ENCODE data around the gene PLAC1. TPM values are rescaled to one million over a fixed set of nuclear protein-coding genes. Genes with fewer than 3 reads are reported as not detected.

Gene PLAC1
- total RNA-seq, 1 experiment from 2014 or later = 2.6 TPM

DNA sequence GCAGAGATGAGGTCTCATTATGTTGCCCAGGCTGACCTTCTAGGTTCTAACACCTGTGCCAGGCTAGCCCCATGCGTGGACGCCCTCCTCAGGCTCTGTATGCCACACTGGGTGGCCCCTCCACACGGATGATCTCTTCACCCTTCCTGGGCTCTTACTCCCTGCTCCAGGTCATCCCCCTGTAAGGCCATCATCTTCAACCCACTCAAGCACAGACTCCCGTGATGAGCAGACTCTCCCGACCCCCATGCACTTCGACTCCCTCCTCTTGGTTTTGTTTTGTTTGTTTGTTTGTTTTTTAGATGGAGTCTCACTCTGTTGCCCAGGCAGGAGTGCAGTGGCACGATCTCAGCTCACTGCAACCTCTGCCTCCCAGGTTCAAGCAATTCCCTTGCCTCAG is 127.4 kb downstream of the PLAC1 start:
- no peak overlapping the region for H3K4me2 ChIP-seq (ENCODE audit: low read length)
- DNase-seq = no peak
- no peaks in the 10 kb centered on the region for H4K20me1 ChIP-seq (ENCODE audit: low read length)
- no peaks in the 10 kb centered on the region for H3K27me3 ChIP-seq (ENCODE audit: low read length)
- ATAC-seq = no peak
- ChIA-PET POLR2A (ENCODE audit: unreplicated experiment) (no interaction called here), CTCF (no interaction called here)
- H3K9me2 ChIP-seq (replicated peaks; ENCODE audit: low read length) = no peaks in the 10 kb centered on the region
- H3K79me2 ChIP-seq (ENCODE audit: low read length) = no peaks in the 10 kb centered on the region
- H3K9me3 ChIP-seq (ENCODE audit: low read length) = no peaks in the 10 kb centered on the region
- H3K4me3 ChIP-seq (ENCODE audit: low read length) = no peak overlapping the region
- no peak overlapping the region for H3K27ac ChIP-seq (ENCODE audit: low read length)
- BruUV-seq (replicated peaks) = no TSS peak
- TF ChIP-seq, protein P1, sequence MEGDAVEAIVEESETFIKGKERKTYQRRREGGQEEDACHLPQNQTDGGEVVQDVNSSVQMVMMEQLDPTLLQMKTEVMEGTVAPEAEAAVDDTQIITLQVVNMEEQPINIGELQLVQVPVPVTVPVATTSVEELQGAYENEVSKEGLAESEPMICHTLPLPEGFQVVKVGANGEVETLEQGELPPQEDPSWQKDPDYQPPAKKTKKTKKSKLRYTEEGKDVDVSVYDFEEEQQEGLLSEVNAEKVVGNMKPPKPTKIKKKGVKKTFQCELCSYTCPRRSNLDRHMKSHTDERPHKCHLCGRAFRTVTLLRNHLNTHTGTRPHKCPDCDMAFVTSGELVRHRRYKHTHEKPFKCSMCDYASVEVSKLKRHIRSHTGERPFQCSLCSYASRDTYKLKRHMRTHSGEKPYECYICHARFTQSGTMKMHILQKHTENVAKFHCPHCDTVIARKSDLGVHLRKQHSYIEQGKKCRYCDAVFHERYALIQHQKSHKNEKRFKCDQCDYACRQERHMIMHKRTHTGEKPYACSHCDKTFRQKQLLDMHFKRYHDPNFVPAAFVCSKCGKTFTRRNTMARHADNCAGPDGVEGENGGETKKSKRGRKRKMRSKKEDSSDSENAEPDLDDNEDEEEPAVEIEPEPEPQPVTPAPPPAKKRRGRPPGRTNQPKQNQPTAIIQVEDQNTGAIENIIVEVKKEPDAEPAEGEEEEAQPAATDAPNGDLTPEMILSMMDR (conservative IDR thresholded peaks at IDR 0.05; ENCODE audit: low read depth, low read length) = no peak
- TF ChIP-seq EZH2 (IDR thresholded peaks at IDR 0.05; ENCODE audit: low read length, unreplicated experiment) = no peak
- no peak for TF ChIP-seq EZH2phosphoT487 (IDR thresholded peaks at IDR 0.05; ENCODE audit: borderline replicate concordance, low read length)
- no peak overlapping the region for H3K9ac ChIP-seq (ENCODE audit: low read length)
- H3K36me3 ChIP-seq (ENCODE audit: low read depth, low read length) = no peaks in the 10 kb centered on the region
- intact Hi-C loops (cut with micrococcal nuclease) = no loop called here
- peaks cover 5% of the 10 kb centered on the region; the same call in 1 of the 2 replicates for H3K4me1 ChIP-seq (ENCODE audit: insufficient read depth, low read length)
- H3F3A ChIP-seq (ENCODE audit: low read length, unreplicated experiment) = no peaks in the 10 kb centered on the region
- no peak overlapping the region for H2AFZ ChIP-seq (ENCODE audit: low read length)

DNA sequence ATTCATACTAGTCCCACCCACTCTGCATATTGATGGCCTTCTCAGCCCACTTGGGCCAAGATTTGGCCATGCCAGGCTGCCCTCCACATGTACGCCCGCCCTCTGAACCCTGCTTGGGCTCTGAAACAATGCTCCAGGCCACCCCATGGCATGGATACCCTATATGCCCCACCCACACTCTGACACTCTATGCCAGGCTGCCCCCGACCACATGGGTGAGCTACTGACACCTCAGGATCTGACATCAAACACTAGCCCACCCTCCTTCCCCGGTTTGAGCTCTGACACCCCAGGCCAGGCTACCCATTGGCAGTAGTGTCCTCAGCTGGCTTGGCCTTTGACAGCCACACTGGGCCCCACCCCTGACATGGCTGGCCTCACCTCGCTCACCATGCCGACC is 128.8 kb downstream of the PLAC1 start:
- Histone ChIP-seq H3K4me3 (ENCODE audit: low read length) (no peak overlapping the region), H3K4me2 (ENCODE audit: low read length) (no peak overlapping the region), H3K36me3 (ENCODE audit: low read depth, low read length) (no peaks in the 10 kb centered on the region), H3K9me2 (replicated peaks; ENCODE audit: low read length) (no peaks in the 10 kb centered on the region), H3F3A (ENCODE audit: low read length, unreplicated experiment) (no peaks in the 10 kb centered on the region), H4K20me1 (ENCODE audit: low read length) (no peaks in the 10 kb centered on the region), H3K27me3 (ENCODE audit: low read length) (no peaks in the 10 kb centered on the region), H3K27ac (ENCODE audit: low read length) (no peak overlapping the region), H3K9ac (ENCODE audit: low read length) (no peak overlapping the region), H3K4me1 (ENCODE audit: insufficient read depth, low read length) (peaks cover 5% of the 10 kb centered on the region; the same call in 1 of the 2 replicates), H3K9me3 (ENCODE audit: low read length) (no peaks in the 10 kb centered on the region), H3K79me2 (ENCODE audit: low read length) (no peaks in the 10 kb centered on the region), H2AFZ (ENCODE audit: low read length) (no peak overlapping the region)
- POLR2A ChIA-PET (ENCODE audit: unreplicated experiment) = no interaction called here
- intact Hi-C loops (cut with micrococcal nuclease) = no loop called here
- ATAC-seq (no peak), DNase-seq (no peak)
- BruUV-seq (replicated peaks) = no TSS peak
- TF ChIP-seq EZH2 (IDR thresholded peaks at IDR 0.05; ENCODE audit: low read length, unreplicated experiment) (no peak), EZH2phosphoT487 (IDR thresholded peaks at IDR 0.05; ENCODE audit: borderline replicate concordance, low read length) (no peak)
- TF ChIP-seq, protein P1 (conservative IDR thresholded peaks at IDR 0.05; ENCODE audit: low read depth, low read length) = no peak
- CTCF ChIA-PET = no interaction called here

DNA sequence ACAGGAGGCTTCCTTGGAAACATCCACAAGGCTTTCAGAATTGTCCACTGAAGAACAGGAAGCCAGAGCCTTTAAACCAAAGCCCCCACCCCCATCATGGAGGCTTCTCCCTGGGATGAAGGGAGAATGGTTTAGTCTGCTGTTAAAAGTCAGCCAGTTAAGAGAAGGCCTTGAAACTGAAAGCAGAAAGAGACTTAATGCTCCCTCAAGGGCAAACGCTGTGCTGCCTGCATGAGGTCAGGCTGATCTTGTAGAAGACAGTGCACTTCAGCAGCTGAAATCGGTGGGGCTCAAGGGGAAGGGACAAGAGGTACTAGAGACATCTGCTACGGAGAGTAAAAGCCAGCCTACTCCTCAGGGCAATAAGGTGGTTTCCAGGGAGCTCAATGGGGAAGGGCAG is 129.3 kb downstream of the PLAC1 start:
- H3K9me3 ChIP-seq (ENCODE audit: low read length) = no peaks in the 10 kb centered on the region
- no TSS peak for BruUV-seq (replicated peaks)
- ChIA-PET POLR2A (ENCODE audit: unreplicated experiment) (no interaction called here), CTCF (no interaction called here)
- H3K9me2 ChIP-seq (replicated peaks; ENCODE audit: low read length) = no peaks in the 10 kb centered on the region
- no peak overlapping the region for H3K9ac ChIP-seq (ENCODE audit: low read length)
- no peaks in the 10 kb centered on the region for H3K36me3 ChIP-seq (ENCODE audit: low read depth, low read length)
- no peak for TF ChIP-seq EZH2 (IDR thresholded peaks at IDR 0.05; ENCODE audit: low read length, unreplicated experiment)
- no peak for TF ChIP-seq EZH2phosphoT487 (IDR thresholded peaks at IDR 0.05; ENCODE audit: borderline replicate concordance, low read length)
- TF ChIP-seq, protein P1 (conservative IDR thresholded peaks at IDR 0.05; ENCODE audit: low read depth, low read length) = no peak
- no peak overlapping the region for H3K27ac ChIP-seq (ENCODE audit: low read length)
- DNase-seq = no peak
- no peaks in the 10 kb centered on the region for H4K20me1 ChIP-seq (ENCODE audit: low read length)
- ATAC-seq = no peak
- H3K4me1 ChIP-seq (ENCODE audit: insufficient read depth, low read length) = peaks cover 5% of the 10 kb centered on the region; the same call in 1 of the 2 replicates
- no peaks in the 10 kb centered on the region for H3K79me2 ChIP-seq (ENCODE audit: low read length)
- intact Hi-C loops (cut with micrococcal nuclease) = no loop called here
- no peaks in the 10 kb centered on the region for H3F3A ChIP-seq (ENCODE audit: low read length, unreplicated experiment)
- H3K4me2 ChIP-seq (ENCODE audit: low read length) = no peak overlapping the region
- H3K4me3 ChIP-seq (ENCODE audit: low read length) = no peak overlapping the region
- H3K27me3 ChIP-seq (ENCODE audit: low read length) = no peaks in the 10 kb centered on the region
- no peak overlapping the region for H2AFZ ChIP-seq (ENCODE audit: low read length)
